ENCODE data around the gene PPARA. TPM values are rescaled to one million over a fixed set of nuclear protein-coding genes. Genes with fewer than 3 reads are reported as not detected.
"Not testable (repeated sequence)": the region's sequence is repeated elsewhere in the genome, so short reads cannot be mapped to it uniquely, and the experiment has no call there.

The PPARA gene
- total RNA-seq, 2 experiments from 2014 or later = 20.7 to 24.9 TPM

GRCh38 chr22:46125816-46126765 lies 24.2 kb upstream of the PPARA start:
- DNase-seq (no peak), ATAC-seq (ENCODE audit: low read depth) (no peak)
- Mint-ChIP-seq H3K27me3 (no peaks in the 10 kb centered on the region), H3K4me1 (no peaks in the 10 kb centered on the region), H3K36me3 (no peaks in the 10 kb centered on the region), H3K27ac (no peak overlapping the region), H3K9me3 (no peaks in the 10 kb centered on the region), H3K4me3 (no peak overlapping the region)
- POLR2A ChIA-PET = no interaction called here

GRCh38 chr22:46126853-46127385 lies 23.4 kb upstream of the PPARA start:
- POLR2A ChIA-PET = no interaction called here
- H3K9me3 Mint-ChIP-seq = no peaks in the 10 kb centered on the region
- H3K36me3 Mint-ChIP-seq = no peaks in the 10 kb centered on the region
- H3K27me3 Mint-ChIP-seq = no peaks in the 10 kb centered on the region
- H3K4me3 Mint-ChIP-seq = no peak overlapping the region
- no peak for DNase-seq
- no peak for ATAC-seq (ENCODE audit: low read depth)
- no peaks in the 10 kb centered on the region for H3K4me1 Mint-ChIP-seq
- H3K27ac Mint-ChIP-seq = no peak overlapping the region

GRCh38 chr22:46127556-46127955 lies 22.8 kb upstream of the PPARA start:
- Mint-ChIP-seq H3K27ac (no peak overlapping the region), H3K4me3 (no peak overlapping the region)

GRCh38 chr22:46128606-46129005 lies 21.7 kb upstream of the PPARA start:
- Mint-ChIP-seq H3K27ac (no peak overlapping the region), H3K4me3 (no peak overlapping the region), H3K27me3 (no peaks in the 10 kb centered on the region), H3K36me3 (no peaks in the 10 kb centered on the region), H3K9me3 (no peaks in the 10 kb centered on the region), H3K4me1 (no peaks in the 10 kb centered on the region)
- no peak for ATAC-seq (ENCODE audit: low read depth)
- POLR2A ChIA-PET = no interaction called here
- no peak for DNase-seq

More at GRCh38 chr22:46127556-46127955, 22.8 kb upstream of the PPARA start:
- no peaks in the 10 kb centered on the region for H3K4me1 Mint-ChIP-seq
- ATAC-seq (ENCODE audit: low read depth) (no peak), DNase-seq (no peak)
- POLR2A ChIA-PET = no interaction called here
- no peaks in the 10 kb centered on the region for H3K36me3 Mint-ChIP-seq
- no peaks in the 10 kb centered on the region for H3K27me3 Mint-ChIP-seq
- H3K9me3 Mint-ChIP-seq = no peaks in the 10 kb centered on the region

GRCh38 chr22:46129390-46130041 lies 20.8 kb upstream of the PPARA start:
- Mint-ChIP-seq H3K27me3 (no peaks in the 10 kb centered on the region), H3K36me3 (no peaks in the 10 kb centered on the region), H3K27ac (no peak overlapping the region), H3K4me3 (no peak overlapping the region), H3K4me1 (no peaks in the 10 kb centered on the region), H3K9me3 (no peaks in the 10 kb centered on the region)
- no peak for ATAC-seq (ENCODE audit: low read depth)
- DNase-seq = no peak
- POLR2A ChIA-PET = no interaction called here

GRCh38 chr22:46131151-46131587 lies 19.2 kb upstream of the PPARA start:
- POLR2A ChIA-PET = no interaction called here

GRCh38 chr22:46132193-46132829 lies 18.0 kb upstream of the PPARA start:
- H3K9me3 Mint-ChIP-seq; POLR2A ChIA-PET; H3K27ac Mint-ChIP-seq; H3K27me3 Mint-ChIP-seq; H3K4me3 Mint-ChIP-seq; H3K4me1 Mint-ChIP-seq; H3K36me3 Mint-ChIP-seq; ATAC-seq (ENCODE audit: low read depth); DNase-seq: not testable (repeated sequence)

More at GRCh38 chr22:46131151-46131587, 19.2 kb upstream of the PPARA start:
- no peak overlapping the region for H3K27ac Mint-ChIP-seq
- H3K4me3 Mint-ChIP-seq = no peak overlapping the region
- DNase-seq (no peak), ATAC-seq (ENCODE audit: low read depth) (no peak)
- H3K36me3 Mint-ChIP-seq = no peaks in the 10 kb centered on the region
- no peaks in the 10 kb centered on the region for H3K9me3 Mint-ChIP-seq
- H3K4me1 Mint-ChIP-seq = no peaks in the 10 kb centered on the region
- no peaks in the 10 kb centered on the region for H3K27me3 Mint-ChIP-seq

GRCh38 chr22:46132830-46133587 lies 17.3 kb upstream of the PPARA start:
- H3K9me3 Mint-ChIP-seq = no peaks in the 10 kb centered on the region
- peaks cover 2% of the 10 kb centered on the region for H3K27me3 Mint-ChIP-seq
- POLR2A ChIA-PET = no interaction called here
- H3K27ac Mint-ChIP-seq = no peak overlapping the region
- H3K36me3 Mint-ChIP-seq = no peaks in the 10 kb centered on the region
- no peaks in the 10 kb centered on the region for H3K4me1 Mint-ChIP-seq
- DNase-seq (no peak), ATAC-seq (ENCODE audit: low read depth) (no peak)
- H3K4me3 Mint-ChIP-seq = no peak overlapping the region

GRCh38 chr22:46133588-46133855 lies 16.8 kb upstream of the PPARA start:
- POLR2A ChIA-PET = no interaction called here
- no peaks in the 10 kb centered on the region for H3K36me3 Mint-ChIP-seq
- DNase-seq (no peak), ATAC-seq (ENCODE audit: low read depth) (no peak)
- H3K27me3 Mint-ChIP-seq = peaks cover 2% of the 10 kb centered on the region
- no peaks in the 10 kb centered on the region for H3K4me1 Mint-ChIP-seq
- H3K27ac Mint-ChIP-seq = no peak overlapping the region
- no peaks in the 10 kb centered on the region for H3K9me3 Mint-ChIP-seq
- H3K4me3 Mint-ChIP-seq = no peak overlapping the region

GRCh38 chr22:46134111-46134705 lies 16.1 kb upstream of the PPARA start:
- POLR2A ChIA-PET = no interaction called here

GRCh38 chr22:46135611-46136485 lies 14.5 kb upstream of the PPARA start:
- POLR2A ChIA-PET = no interaction called here
- Mint-ChIP-seq H3K36me3 (no peaks in the 10 kb centered on the region), H3K27ac (no peak overlapping the region), H3K27me3 (peaks cover 4% of the 10 kb centered on the region), H3K4me1 (no peaks in the 10 kb centered on the region), H3K4me3 (no peak overlapping the region), H3K9me3 (no peaks in the 10 kb centered on the region)
- DNase-seq = no peak
- ATAC-seq (ENCODE audit: low read depth) = no peak

More at GRCh38 chr22:46134111-46134705, 16.1 kb upstream of the PPARA start:
- H3K4me1 Mint-ChIP-seq = no peaks in the 10 kb centered on the region
- no peak overlapping the region for H3K4me3 Mint-ChIP-seq
- no peak for DNase-seq
- no peaks in the 10 kb centered on the region for H3K36me3 Mint-ChIP-seq
- no peak for ATAC-seq (ENCODE audit: low read depth)
- H3K9me3 Mint-ChIP-seq = no peaks in the 10 kb centered on the region
- H3K27me3 Mint-ChIP-seq = peaks cover 2% of the 10 kb centered on the region
- H3K27ac Mint-ChIP-seq = no peak overlapping the region

- H3K27me3 Mint-ChIP-seq = peaks cover 4% of the 10 kb centered on the region
- no peaks in the 10 kb centered on the region for H3K36me3 Mint-ChIP-seq
- H3K4me1 Mint-ChIP-seq = no peaks in the 10 kb centered on the region
- no peaks in the 10 kb centered on the region for H3K9me3 Mint-ChIP-seq
- DNase-seq = no peak
- ATAC-seq (ENCODE audit: low read depth) = no peak
- no peak overlapping the region for H3K4me3 Mint-ChIP-seq
- POLR2A ChIA-PET = no interaction called here
- H3K27ac Mint-ChIP-seq = no peak overlapping the region
Measured at GRCh38 chr22:46136486-46137217, 13.7 kb upstream of the PPARA start.

Measured in activated naive CD8-positive, alpha-beta T cell treated with anti-CD3 and anti-CD28 coated beads, Interleukin-2, amount 10 ng/mL, durations not matched to agents 7 days and 5 days (primary cell).